Bronchial epithelial cell (primary cell): Measurements from ENCODE around the gene DUS2. TPM values are rescaled to one million over a fixed set of nuclear protein-coding genes. Genes with fewer than 3 reads are reported as not detected.
A peak's percentile ranks its signal among the peaks of the same experiment; 100 is the strongest.

Source experiments
- DNase-seq: peaks from one replicate; pipeline ENCODE4 v3.0.0-alpha.2; 2010; ENCODE audit warnings: low read depth
- FAIRE-seq: peaks from 2 replicates; lab custom pipeline; 2011; peaks lifted over from hg19 to GRCh38; lab: Jason Lieb, UNC
- H3K27me3 ChIP-seq: 2 replicates; pipeline ENCODE4 v1.5.1; 2011; ENCODE audit warnings: low read length; ENCODE audit not compliant: control insufficient read depth, insufficient read depth
- H3K36me3 ChIP-seq: 2 replicates; pipeline ENCODE4 v1.5.1; 2011; ENCODE audit warnings: low read length; ENCODE audit not compliant: control insufficient read depth, insufficient read depth
- H3K4me3 ChIP-seq: 2 replicates; pipeline ENCODE4 v1.5.1; 2011; ENCODE audit warnings: mild to moderate bottlenecking, low read depth, low read length, control low read depth
- total RNA-seq: library from RNA; depleted of rRNA; stranded (reverse); fragments of >200 nt; gene quantifications from 2 replicates; pipeline ENCODE4 v1.2.1, GENCODE V29; 2014
- TF ChIP-seq, protein P1 (sequence below): IDR thresholded peaks from 2 replicates; pipeline ENCODE4 v1.5.1; 2011; ENCODE audit warnings: mild to moderate bottlenecking, moderate library complexity, low read length, control low read depth, inconsistent platforms; ENCODE audit not compliant: insufficient read depth, severe bottlenecking

Gene DUS2
- total RNA-seq, 1 donor from 2014 or later: 23.7 TPM

GRCh38 chr16:68083239-68083781 lies 60.2 kb downstream of the DUS2 start:
- no peak overlapping the region for H3K4me3 ChIP-seq
- peaks cover 3% of the 10 kb centered on the region for H3K36me3 ChIP-seq
- H3K27me3 ChIP-seq: no peaks in the 10 kb centered on the region
- TF ChIP-seq, protein P1, sequence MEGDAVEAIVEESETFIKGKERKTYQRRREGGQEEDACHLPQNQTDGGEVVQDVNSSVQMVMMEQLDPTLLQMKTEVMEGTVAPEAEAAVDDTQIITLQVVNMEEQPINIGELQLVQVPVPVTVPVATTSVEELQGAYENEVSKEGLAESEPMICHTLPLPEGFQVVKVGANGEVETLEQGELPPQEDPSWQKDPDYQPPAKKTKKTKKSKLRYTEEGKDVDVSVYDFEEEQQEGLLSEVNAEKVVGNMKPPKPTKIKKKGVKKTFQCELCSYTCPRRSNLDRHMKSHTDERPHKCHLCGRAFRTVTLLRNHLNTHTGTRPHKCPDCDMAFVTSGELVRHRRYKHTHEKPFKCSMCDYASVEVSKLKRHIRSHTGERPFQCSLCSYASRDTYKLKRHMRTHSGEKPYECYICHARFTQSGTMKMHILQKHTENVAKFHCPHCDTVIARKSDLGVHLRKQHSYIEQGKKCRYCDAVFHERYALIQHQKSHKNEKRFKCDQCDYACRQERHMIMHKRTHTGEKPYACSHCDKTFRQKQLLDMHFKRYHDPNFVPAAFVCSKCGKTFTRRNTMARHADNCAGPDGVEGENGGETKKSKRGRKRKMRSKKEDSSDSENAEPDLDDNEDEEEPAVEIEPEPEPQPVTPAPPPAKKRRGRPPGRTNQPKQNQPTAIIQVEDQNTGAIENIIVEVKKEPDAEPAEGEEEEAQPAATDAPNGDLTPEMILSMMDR: no peak
- DNase-seq (no peak), FAIRE-seq (no peak)

GRCh38 chr16:68083861-68084503 lies 60.9 kb downstream of the DUS2 start:
- TF ChIP-seq, protein P1: peak; percentile 20

GRCh38 chr16:68084504-68085258 lies 61.6 kb downstream of the DUS2 start:
- TF ChIP-seq, protein P1: no peak
- peak; percentile 38 for DNase-seq
- H3K36me3 ChIP-seq: no peaks in the 10 kb centered on the region
- FAIRE-seq: no peak
- H3K27me3 ChIP-seq: no peaks in the 10 kb centered on the region
- H3K4me3 ChIP-seq: peak overlapping the region; percentile 62

More at GRCh38 chr16:68083861-68084503, 60.9 kb downstream of the DUS2 start:
- DNase-seq: no peak
- Histone ChIP-seq H3K36me3 (no peaks in the 10 kb centered on the region), H3K27me3 (no peaks in the 10 kb centered on the region), H3K4me3 (peak overlapping the region; percentile 62)
- FAIRE-seq: no peak

DNA sequence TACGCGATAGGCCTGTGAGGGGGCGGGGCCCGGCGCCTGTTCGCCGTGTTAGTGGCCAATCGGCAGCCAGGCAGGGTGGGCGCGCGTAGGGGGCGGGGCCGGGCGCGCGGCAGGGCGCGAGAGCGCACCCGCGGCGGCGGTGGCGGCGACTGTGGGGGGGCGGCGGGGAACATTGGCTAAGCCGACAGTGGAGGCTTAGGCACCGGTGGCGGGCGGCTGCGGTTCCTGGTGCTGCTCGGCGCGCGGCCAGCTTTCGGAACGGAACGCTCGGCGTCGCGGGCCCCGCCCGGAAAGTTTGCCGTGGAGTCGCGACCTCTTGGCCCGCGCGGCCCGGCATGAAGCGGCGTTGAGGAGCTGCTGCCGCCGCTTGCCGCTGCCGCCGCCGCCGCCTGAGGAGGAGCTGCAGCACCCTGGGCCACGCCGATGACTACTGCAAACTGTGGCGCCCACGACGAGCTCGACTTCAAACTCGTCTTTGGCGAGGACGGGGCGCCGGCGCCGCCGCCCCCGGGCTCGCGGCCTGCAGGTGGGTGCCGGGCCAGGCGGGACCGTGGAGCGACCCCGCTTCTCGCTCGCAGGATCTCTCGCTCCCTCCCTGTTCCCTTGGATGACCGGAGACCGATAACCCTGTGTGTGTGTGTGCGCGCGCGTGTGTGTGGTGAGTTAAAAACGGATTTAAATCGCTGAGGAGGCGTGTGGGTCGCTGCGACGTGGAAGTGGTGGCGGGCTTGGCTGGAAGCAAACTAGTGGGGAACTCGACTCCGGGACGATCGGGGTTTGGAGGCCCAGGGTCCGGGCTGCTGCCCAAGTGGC lies 62.4 kb downstream of the DUS2 start, which contains the start of gene NFATC3:
Gene NFATC3, plus strand, starts transcription at position 112 of the 813 bp plus-strand sequence. Its CDS starts 312 bp downstream, at position 424.
- DNase-seq (peak; percentile 79), FAIRE-seq (no peak)
- Histone ChIP-seq H3K27me3 (no peaks in the 10 kb centered on the region), H3K4me3 (peak within 1 kb of the TSS; percentile 89), H3K36me3 (no peaks in the 10 kb centered on the region)
- TF ChIP-seq, protein P1: no peak

GRCh38 chr16:68086336-68086841 lies 63.3 kb downstream of the DUS2 start:
- DNase-seq: peak; percentile 67
- TF ChIP-seq, protein P1: no peak
- no peak for FAIRE-seq

More at GRCh38 chr16:68086336-68086841, 63.3 kb downstream of the DUS2 start:
- Histone ChIP-seq H3K4me3 (peak overlapping the region; percentile 89), H3K36me3 (no peaks in the 10 kb centered on the region), H3K27me3 (no peaks in the 10 kb centered on the region)
